HG03571 (cell line): Measurements from ENCODE around the gene RAI2.

Source experiments
- ATAC-seq: cut with Tn5 transposase; IDR thresholded peaks from one replicate; pipeline ENCODE4 v1.9.1; 2021; ENCODE audit not compliant: unreplicated experiment

The RAI2 gene

GRCh38 chrX:17830211-17830610, 30.9 kb downstream of the RAI2 start:
- ATAC-seq, result no peak

DNA sequence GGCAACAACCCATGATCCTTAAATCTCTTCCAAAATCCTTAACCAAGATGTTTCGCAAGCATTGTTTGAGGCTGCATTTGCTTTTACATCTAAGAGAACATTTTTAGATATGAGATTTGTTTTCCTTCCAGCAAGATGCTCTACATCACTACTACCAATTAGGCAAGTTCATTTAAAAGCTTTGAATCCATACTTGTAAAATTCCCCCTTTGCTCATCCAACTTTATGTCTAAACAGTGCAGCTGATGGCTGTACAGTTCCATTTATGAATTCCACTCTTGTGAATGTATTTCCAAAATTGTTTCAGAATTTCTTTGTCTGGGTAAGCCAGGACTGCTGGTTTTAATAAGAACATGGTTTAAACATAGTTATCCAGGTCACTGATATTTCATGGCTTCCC, 31.5 kb downstream of the RAI2 start:
- ATAC-seq, result no peak

DNA sequence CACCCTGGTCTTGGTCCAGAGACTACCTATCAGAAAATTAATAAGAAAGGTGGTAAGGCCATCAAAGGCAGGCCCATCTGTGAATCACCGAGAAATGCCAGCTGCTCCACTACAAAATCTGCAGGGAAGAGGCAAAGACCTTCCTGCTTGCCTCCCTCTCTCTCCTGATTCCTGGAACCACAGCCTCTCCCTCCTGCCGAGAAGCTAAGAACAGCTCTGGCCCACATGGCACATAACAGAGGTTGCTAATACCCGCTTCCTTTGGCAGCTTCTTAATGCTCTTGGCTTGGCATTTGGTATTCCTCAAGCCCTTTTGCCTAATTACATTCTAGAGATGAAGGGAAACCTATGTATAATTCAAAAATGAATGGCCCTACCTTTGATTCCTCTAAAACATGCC, 32.9 kb downstream of the RAI2 start:
- ATAC-seq, result no peak

GRCh38 chrX:17826609-17827496, 34.2 kb downstream of the RAI2 start:
- ATAC-seq, result no peak

- ATAC-seq, result no peak
Measured at GRCh38 chrX:17824980-17825379, 36.1 kb downstream of the RAI2 start.

GRCh38 chrX:17822351-17822750, 38.7 kb downstream of the RAI2 start:
- ATAC-seq, result no peak

DNA sequence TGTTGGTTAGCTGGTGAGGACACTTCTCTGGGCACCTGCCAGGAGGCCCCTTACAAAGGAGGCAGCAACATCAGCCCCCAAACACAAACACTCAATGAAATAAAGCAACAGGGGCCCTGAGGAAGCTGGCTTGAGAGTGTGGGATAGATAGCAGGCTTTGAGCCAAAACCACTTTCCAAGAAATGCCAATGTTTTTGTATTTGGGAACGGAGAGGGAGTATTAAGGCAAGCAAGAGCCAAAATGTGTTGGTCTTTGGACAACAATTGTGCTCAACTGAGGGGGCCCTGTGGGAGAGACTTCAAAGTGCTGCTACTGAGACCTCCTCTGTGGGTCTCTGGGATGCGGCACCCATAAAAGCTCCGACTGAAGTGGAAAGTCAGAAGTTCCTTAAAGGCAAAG, 41.0 kb downstream of the RAI2 start:
- no peak for ATAC-seq

- ATAC-seq, result no peak
Measured at GRCh38 chrX:17818726-17819125, 42.4 kb downstream of the RAI2 start.

GRCh38 chrX:17817251-17817650, 43.8 kb downstream of the RAI2 start:
- ATAC-seq, result no peak

DNA sequence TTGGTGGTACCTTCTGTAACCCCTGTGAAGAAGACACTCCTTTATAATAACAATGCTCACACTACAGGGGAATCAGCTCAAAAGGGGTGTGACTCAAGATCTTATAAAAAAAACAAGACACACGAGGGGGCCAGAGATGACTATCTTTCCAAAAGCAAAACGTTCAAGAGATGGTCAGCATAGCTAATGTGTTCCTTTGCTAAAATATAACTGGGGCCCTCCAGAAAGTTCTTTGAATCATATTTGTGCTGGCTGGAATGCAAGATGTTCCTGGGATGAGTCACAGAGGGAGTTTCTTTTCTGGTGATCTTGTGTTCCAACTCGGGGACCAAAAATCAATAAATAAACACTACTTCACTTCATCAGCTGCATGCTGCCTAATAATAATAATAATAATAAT, 46.5 kb downstream of the RAI2 start:
- no peak for ATAC-seq

- ATAC-seq, result no peak
Measured at GRCh38 chrX:17814059-17814458, 47.0 kb downstream of the RAI2 start.

GRCh38 chrX:17813277-17813676, 47.8 kb downstream of the RAI2 start:
- ATAC-seq, result no peak

DNA sequence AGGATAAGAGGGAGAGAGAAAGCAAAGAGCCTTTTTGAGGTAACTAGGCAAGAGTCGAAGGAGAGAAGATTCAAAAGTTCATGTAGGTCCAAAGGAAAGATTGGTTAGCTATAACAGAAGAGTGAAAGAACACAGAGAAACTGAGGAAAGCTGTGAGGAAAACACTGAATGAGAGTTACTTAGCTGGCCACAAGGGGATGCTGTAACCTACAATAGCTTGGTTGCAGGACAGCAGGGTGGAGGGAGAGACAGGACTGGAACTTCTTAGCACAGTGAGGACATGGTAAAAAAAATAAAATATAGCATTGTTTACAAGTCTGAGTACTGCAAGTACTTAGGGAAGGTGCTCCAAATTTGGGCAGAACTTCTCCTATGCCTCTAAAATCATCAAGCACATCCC, 48.3 kb downstream of the RAI2 start:
- no peak for ATAC-seq

- no peak for ATAC-seq
Measured at GRCh38 chrX:17809984-17810383, 51.1 kb downstream of the RAI2 start.

DNA sequence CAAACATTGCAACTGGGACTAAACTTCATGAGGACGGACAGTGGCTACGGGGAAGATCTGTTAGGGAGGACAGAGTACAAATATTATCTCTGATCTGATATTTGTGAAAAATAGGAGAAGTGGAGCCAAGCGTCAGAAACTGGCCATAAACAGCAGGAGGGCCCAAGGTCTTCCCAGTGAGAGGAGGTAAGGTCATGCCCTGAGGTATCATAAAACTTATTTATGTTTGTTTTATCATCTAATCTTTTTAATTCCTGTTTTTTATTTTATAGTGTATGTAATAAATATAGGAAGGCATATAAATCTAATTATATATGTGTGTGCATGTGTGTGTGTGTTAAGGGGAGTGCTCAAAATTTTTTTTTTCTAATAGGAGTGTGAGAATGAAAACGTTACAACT, 51.8 kb downstream of the RAI2 start:
- ATAC-seq, result no peak

DNA sequence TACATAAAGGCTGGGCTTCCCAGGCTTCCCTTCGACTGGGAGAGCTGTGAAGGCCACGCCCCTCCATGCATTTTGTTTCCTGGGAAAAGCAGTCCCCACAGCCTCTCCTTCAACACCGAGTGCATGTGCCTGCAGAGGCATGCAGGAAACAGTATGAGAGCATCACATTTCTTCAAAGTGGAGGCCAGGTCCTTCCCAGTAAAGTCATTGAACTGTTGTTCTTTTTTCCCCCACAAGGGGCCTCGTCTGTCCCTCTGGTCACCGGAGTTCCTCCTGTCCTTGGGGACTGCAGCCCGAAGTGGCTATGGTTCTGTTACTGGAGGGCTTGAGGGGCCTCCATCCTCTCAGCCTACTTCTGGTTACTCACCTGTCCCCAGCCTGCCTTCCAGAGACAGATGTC, 56.0 kb downstream of the RAI2 start:
- ATAC-seq, result no peak

DNA sequence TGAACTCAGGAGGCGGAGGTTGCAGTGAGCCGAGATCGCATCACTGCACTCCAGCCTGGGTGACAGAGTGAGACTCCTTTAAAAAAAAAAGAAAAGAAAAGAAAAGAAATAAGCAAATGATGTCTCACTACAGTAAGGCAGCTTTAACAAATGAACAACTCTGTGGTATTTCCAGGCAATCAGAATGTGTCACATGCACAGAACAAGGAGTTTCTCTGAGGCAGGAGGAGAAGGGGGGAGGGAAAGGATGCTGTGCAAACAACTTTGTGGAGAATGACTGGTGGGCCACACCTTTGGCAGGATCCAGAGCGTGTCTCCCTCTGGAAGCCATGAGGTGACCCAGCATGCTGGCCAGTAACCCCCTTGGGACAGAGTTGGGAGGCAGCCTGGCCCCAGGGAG, 57.6 kb downstream of the RAI2 start:
- ATAC-seq, result no peak

- ATAC-seq, result no peak
Measured at GRCh38 chrX:17802756-17803155, 58.3 kb downstream of the RAI2 start.

DNA sequence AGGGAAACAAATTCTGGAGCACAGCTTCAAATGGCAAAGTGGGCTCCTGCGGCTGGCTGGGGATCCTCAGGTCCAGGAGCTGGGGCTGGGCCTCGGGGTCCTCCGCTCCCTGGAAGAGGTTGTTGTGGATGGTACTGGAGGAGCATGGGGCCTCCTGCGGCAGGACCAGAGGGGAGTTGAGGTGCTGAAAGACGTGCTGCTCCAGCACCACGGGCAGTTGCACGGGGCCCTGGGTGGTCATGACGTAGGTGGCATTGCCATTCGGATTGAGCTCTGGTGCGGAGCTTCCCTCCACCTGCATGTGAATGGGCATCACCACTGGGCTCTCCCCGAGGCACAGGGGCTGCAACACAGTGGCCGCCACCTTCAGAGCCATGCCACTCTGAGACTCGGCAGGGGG, 59.7 kb downstream of the RAI2 start:
- no peak for ATAC-seq

DNA sequence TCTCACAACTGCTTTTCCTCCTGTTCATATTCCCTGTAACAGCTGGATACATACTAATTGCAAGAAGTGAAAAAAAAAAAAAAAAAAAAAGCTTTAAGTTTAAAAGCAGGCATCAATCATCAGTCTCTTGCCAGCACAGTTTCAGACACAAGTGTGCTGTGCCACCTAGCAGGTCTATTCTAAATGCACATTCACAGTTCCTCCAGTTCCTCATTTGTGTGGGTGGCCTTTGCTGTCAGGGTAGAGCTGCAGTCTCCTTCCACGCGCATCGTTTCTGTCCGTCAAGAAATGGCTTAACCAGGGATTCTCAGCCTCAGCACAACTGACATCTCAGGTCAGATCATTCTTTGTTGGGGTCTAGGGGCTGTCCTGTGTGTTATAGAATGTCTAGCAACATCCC, 62.2 kb downstream of the RAI2 start:
- no peak for ATAC-seq

DNA sequence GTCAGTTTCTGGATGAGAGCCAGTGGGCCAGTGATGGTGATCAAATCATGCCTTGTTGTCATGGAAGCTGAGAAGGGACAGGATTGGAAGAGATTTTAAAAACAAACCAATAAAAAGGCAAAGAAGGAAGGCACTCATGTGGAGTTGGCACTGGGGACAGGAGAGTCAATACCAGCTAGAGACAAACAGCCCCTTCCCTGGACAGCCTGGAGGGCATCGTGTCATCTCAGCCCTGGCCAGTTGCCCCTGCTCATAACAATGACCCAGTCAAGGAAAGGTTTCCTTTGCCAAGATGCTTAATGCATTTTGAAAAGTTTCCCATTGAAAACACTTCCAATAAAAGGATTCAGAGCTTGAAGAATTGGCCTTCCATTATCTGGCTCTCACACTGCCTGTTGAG, 68.3 kb downstream of the RAI2 start:
- no peak for ATAC-seq

- no peak for ATAC-seq
Measured at GRCh38 chrX:17788956-17789562, 72.0 kb downstream of the RAI2 start.

GRCh38 chrX:17788439-17788838, 72.7 kb downstream of the RAI2 start:
- ATAC-seq, result no peak
